Body of pancreas (tissue), 4 donors: Measurements from ENCODE around the gene GRB2.

Experiments used
- CTCF ChIP-seq, 7 experiments: fragments of 450-650 bp in 4 of 7; fragments of 200-600 bp in 3 of 7; sonication (generic) in 3 of 7; IDR thresholded peaks; one replicate each; pipeline ENCODE4 v1.5.1; 2016 to 2019; ENCODE audit warnings: antibody characterized with exemption in 7 of 7
- POLR2A ChIP-seq, 3 donors: fragments of 450-650 bp; IDR thresholded peaks; one replicate each; pipeline ENCODE4 v1.6.1; 2016; ENCODE audit warnings: antibody characterized with exemption in 3 of 3, mild to moderate bottlenecking in 2 of 3

DNA sequence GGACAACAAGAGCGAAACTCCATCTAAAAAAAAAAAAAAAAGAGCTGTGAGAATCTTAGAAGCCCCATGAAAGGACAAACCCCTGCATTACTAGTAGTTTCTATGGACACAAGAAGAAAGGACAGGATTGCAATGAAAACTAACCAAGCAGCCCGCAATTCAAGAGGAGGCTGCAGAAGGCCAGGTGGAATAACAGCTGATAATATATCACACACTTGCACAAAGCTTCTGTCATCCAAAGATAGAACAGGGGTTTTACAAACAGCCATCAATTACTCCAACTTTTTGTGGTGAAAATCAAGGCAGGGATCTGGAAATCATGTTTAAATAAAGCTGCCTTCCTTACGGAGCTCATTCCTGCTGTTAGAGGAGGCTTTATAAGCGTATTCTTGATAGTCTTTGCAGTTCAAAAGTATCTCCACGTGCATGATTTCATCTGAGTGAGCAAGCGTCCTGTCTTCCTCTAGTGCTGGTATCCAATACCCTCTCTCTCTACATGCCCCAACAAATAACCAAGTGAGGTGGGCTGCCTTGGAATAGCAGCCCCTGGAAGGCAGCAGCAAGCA lies 27.8 kb upstream of the GRB2 start:
- TF ChIP-seq CTCF (IDR thresholded peaks at IDR 0.05) (no peak), POLR2A (IDR thresholded peaks at IDR 0.05) (no peak)
